ENCODE measurements around the gene KIF3A.

DNA sequence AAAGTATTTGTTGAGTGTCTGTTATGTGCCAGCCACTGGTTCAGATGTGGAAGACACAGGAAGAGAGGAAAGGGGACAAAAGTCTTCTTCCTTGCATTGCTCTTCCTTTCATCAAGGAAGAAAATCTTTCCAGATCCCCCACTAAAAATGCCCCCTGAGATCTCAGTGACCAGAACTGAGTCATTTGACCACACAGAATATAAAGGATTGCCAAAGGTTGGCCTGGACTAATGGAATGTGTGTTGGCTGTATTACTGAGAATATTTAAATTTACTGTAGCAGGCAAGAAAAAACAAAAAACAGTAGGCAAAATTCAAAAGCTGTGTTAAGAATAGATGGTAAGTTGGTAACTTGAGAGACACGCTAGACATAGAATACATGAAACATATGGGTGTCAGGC is 49.7 kb upstream of the KIF3A start:
- TF ChIP-seq, protein P1, sequence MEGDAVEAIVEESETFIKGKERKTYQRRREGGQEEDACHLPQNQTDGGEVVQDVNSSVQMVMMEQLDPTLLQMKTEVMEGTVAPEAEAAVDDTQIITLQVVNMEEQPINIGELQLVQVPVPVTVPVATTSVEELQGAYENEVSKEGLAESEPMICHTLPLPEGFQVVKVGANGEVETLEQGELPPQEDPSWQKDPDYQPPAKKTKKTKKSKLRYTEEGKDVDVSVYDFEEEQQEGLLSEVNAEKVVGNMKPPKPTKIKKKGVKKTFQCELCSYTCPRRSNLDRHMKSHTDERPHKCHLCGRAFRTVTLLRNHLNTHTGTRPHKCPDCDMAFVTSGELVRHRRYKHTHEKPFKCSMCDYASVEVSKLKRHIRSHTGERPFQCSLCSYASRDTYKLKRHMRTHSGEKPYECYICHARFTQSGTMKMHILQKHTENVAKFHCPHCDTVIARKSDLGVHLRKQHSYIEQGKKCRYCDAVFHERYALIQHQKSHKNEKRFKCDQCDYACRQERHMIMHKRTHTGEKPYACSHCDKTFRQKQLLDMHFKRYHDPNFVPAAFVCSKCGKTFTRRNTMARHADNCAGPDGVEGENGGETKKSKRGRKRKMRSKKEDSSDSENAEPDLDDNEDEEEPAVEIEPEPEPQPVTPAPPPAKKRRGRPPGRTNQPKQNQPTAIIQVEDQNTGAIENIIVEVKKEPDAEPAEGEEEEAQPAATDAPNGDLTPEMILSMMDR (IDR thresholded peaks at IDR 0.05; ENCODE audit: control extremely low read depth in 1 of 3, insufficient read depth in 1 of 3, low read depth in 1 of 3, low read length in 3 of 3) = no peak
- no peak for TF ChIP-seq SUZ12 (IDR thresholded peaks at IDR 0.05; ENCODE audit: low read length)
- TF ChIP-seq ASH2L (IDR thresholded peaks at IDR 0.05; ENCODE audit: low read length) = no peak
